Karpas-422 (cell line): ENCODE measurements around the gene MTA3. TPM values are rescaled to one million over a fixed set of nuclear protein-coding genes. Genes with fewer than 3 reads are reported as not detected.
"Not testable (repeated sequence)": the region's sequence is repeated elsewhere in the genome, so short reads cannot be mapped to it uniquely, and the experiment has no call there.

ENCODE experiments used
- DNase-seq: peaks from one replicate; pipeline ENCODE4 v3.0.0-alpha.2; 2015
- H2AFZ ChIP-seq: fragments of 200-600 bp; sonication (generic); 2 replicates; pipeline ENCODE4 v1.6.1; 2014; ENCODE audit warnings: antibody characterized with exemption, low read length, mixed read lengths
- H3K27ac ChIP-seq: fragments of 200-600 bp; sonication (generic); 2 replicates; pipeline ENCODE4 v1.5.1; 2014; ENCODE audit warnings: mild to moderate bottlenecking, low read length, moderate library complexity
- H3K27me3 ChIP-seq: fragments of 200-600 bp; sonication (generic); 2 replicates; pipeline ENCODE4 v1.6.1; 2014; ENCODE audit warnings: low read length, mixed read lengths
- H3K36me3 ChIP-seq: fragments of 200-600 bp; sonication (generic); 2 replicates; pipeline ENCODE4 v1.6.1; 2014; ENCODE audit warnings: low read length, mixed read lengths; ENCODE audit not compliant: insufficient read depth
- H3K4me1 ChIP-seq: fragments of 200-600 bp; sonication (generic); 2 replicates; pipeline ENCODE4 v1.6.1; 2014; ENCODE audit warnings: mild to moderate bottlenecking, low read length, mixed read lengths
- H3K4me2 ChIP-seq: fragments of 200-600 bp; sonication (generic); 2 replicates; pipeline ENCODE4 v1.6.1; 2014; ENCODE audit warnings: low read length, low read depth, mild to moderate bottlenecking; ENCODE audit not compliant: poor library complexity, severe bottlenecking
- H3K4me3 ChIP-seq: fragments of 200-600 bp; sonication (generic); 2 replicates; pipeline ENCODE4 v1.5.1; 2014; ENCODE audit warnings: mild to moderate bottlenecking, antibody characterized with exemption, low read length, mixed read lengths
- H3K79me2 ChIP-seq: fragments of 200-600 bp; sonication (generic); 2 replicates; pipeline ENCODE4 v1.6.1; 2014; ENCODE audit warnings: mild to moderate bottlenecking, low read length, mixed read lengths
- H3K9ac ChIP-seq: fragments of 200-600 bp; sonication (generic); 2 replicates; pipeline ENCODE4 v1.6.0; 2014; ENCODE audit warnings: low read length
- H3K9me2 ChIP-seq: fragments of 200-600 bp; sonication (generic), shearing (Covaris generic); replicated peaks from 2 replicates; pipeline ENCODE4 v1.6.0; 2014; ENCODE audit warnings: mild to moderate bottlenecking, low read length, moderate library complexity; ENCODE audit not compliant: insufficient read depth
- H3K9me3 ChIP-seq: fragments of 300-700, 200-600 bp; sonication (generic); 2 replicates; pipeline ENCODE4 v1.6.1; 2014; ENCODE audit warnings: low read length, mixed read lengths
- H4K20me1 ChIP-seq: fragments of 200-600 bp; sonication (generic); 2 replicates; pipeline ENCODE4 v1.6.1; 2014; ENCODE audit warnings: mild to moderate bottlenecking, antibody characterized with exemption, low read length, low read depth; ENCODE audit not compliant: insufficient read depth
- total RNA-seq: library from RNA; depleted of rRNA; stranded (reverse); fragments of >200 nt; shearing (Covaris generic); gene quantifications from 2 replicates; pipeline ENCODE4 v1.2.3, GENCODE V29; 2014; ENCODE audit warnings: low replicate concordance

MTA3 gene
- total RNA-seq, 1 experiment from 2014 or later: 149 TPM

DNA sequence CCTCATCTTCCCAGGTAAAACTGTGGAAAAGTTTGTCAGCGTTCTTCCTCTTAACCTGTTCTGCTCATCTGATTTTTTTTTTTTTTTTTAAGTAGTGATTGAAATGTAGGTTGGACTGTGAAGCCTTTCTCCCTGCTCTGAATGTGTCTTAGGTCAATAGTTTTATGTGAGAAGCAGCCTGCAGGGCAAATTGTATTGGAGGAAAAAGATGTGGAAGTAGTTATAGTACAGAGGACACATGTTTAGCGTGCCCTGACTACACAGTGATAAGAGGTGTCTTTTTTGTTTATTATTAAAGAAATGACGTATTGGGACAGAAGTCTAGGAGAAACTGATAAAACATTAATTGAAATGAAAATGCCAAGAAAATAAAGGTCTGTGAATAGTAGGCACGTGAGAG is 1.5 kb downstream of the MTA3 start:
- Histone ChIP-seq H3K36me3 (peaks cover 29% of the 10 kb centered on the region), H3K4me3 (peak overlapping the region; percentile 94), H3K9me2 (no peaks in the 10 kb centered on the region), H3K9ac (peak overlapping the region; percentile 98), H3K4me1 (peaks cover 66% of the 10 kb centered on the region), H3K9me3 (no peaks in the 10 kb centered on the region), H3K79me2 (peaks cover 54% of the 10 kb centered on the region), H2AFZ (no peak overlapping the region), H3K27me3 (no peaks in the 10 kb centered on the region), H3K27ac (peak overlapping the region; percentile 98), H4K20me1 (peaks cover 8% of the 10 kb centered on the region), H3K4me2 (peak overlapping the region; percentile 100)
- peak; percentile 56 for DNase-seq

DNA sequence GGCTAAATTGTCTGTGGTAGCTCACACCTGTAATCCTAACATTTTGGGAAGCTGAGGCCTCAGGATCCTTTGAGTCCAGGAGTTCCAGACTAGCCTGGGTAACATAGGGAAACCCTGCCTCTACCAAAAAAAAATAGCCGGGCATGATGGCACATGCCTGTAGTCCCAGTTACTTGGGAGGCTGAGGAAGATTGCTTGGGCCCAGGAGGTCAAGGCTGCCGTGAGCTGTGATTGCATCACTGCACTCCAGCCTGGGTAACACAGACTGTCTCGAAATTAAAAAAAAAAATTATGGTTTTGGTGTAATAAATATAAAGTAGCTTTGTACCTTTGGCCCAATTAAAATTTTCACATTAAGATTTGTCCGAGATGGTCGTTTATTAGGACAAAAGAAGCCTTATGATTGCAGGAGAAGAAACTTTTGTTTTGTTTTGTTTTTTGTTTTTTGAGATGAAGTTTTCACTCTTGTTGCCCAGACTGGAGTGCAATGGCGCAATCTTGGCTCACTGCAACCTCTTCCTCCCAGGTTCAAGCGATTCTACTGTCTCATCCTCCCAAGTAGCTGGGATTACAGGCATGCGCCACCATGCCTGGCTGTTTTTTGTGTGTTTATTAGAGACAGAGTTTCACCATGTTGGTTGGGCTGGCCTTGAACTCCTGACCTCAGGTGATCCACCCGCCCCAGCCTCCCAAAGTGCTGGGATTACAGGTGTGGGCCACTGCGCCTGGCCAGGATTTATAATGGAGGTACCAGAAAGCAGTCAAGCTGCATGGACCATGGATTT is 4.1 kb downstream of the MTA3 start:
- Histone ChIP-seq H2AFZ (no peak overlapping the region), H3K36me3 (peaks cover 45% of the 10 kb centered on the region), H3K9me3 (no peaks in the 10 kb centered on the region), H3K9ac (no peak overlapping the region), H3K4me1 (peaks cover 57% of the 10 kb centered on the region), H3K4me3 (no peak overlapping the region), H3K9me2 (no peaks in the 10 kb centered on the region), H3K27me3 (no peaks in the 10 kb centered on the region), H4K20me1 (peaks cover 17% of the 10 kb centered on the region), H3K4me2 (no peak overlapping the region), H3K27ac (no peak overlapping the region), H3K79me2 (peaks cover 78% of the 10 kb centered on the region)
- no peak for DNase-seq

GRCh38 chr2:42573256-42573655 is 4.8 kb downstream of the MTA3 start:
- H3K4me1 ChIP-seq: peaks cover 58% of the 10 kb centered on the region
- H3K4me2 ChIP-seq: no peak overlapping the region
- peaks cover 18% of the 10 kb centered on the region for H4K20me1 ChIP-seq
- no peak overlapping the region for H3K9ac ChIP-seq
- H3K79me2 ChIP-seq: peaks cover 86% of the 10 kb centered on the region
- no peak overlapping the region for H3K4me3 ChIP-seq
- DNase-seq: no peak
- no peak overlapping the region for H3K27ac ChIP-seq
- no peaks in the 10 kb centered on the region for H3K9me2 ChIP-seq
- no peak overlapping the region for H2AFZ ChIP-seq
- peaks cover 52% of the 10 kb centered on the region for H3K36me3 ChIP-seq
- no peaks in the 10 kb centered on the region for H3K9me3 ChIP-seq
- no peaks in the 10 kb centered on the region for H3K27me3 ChIP-seq

- Histone ChIP-seq H3K9ac (no peak overlapping the region), H3K79me2 (peaks cover 90% of the 10 kb centered on the region), H3K36me3 (peaks cover 60% of the 10 kb centered on the region), H3K4me3 (no peak overlapping the region), H3K4me1 (peaks cover 56% of the 10 kb centered on the region), H3K9me2 (no peaks in the 10 kb centered on the region), H3K9me3 (no peaks in the 10 kb centered on the region), H3K27ac (peak overlapping the region; percentile 35), H4K20me1 (peaks cover 29% of the 10 kb centered on the region), H3K27me3 (no peaks in the 10 kb centered on the region), H3K4me2 (peak overlapping the region; percentile 1), H2AFZ (no peak overlapping the region)
- DNase-seq: no peak
Observed at GRCh38 chr2:42575458-42576064, 7.1 kb downstream of the MTA3 start.

- no peak overlapping the region for H2AFZ ChIP-seq
- H3K9me3 ChIP-seq: no peaks in the 10 kb centered on the region
- H3K27me3 ChIP-seq: no peaks in the 10 kb centered on the region
- H3K9ac ChIP-seq: no peak overlapping the region
- no peaks in the 10 kb centered on the region for H3K9me2 ChIP-seq
- DNase-seq: no peak
- no peak overlapping the region for H3K4me3 ChIP-seq
- peaks cover 37% of the 10 kb centered on the region; the same call in 1 of the 2 replicates for H4K20me1 ChIP-seq
- no peak overlapping the region for H3K4me2 ChIP-seq
- peaks cover 68% of the 10 kb centered on the region for H3K36me3 ChIP-seq
- peak overlapping the region; percentile 7; the same call in 1 of the 2 replicates for H3K27ac ChIP-seq
- peaks cover 90% of the 10 kb centered on the region for H3K79me2 ChIP-seq
- peaks cover 37% of the 10 kb centered on the region for H3K4me1 ChIP-seq
Observed at GRCh38 chr2:42578621-42579020, 10.2 kb downstream of the MTA3 start.

- Histone ChIP-seq H2AFZ (no peak overlapping the region), H3K9ac (no peak overlapping the region), H3K27ac (no peak overlapping the region), H3K36me3 (peaks cover 71% of the 10 kb centered on the region), H4K20me1 (peaks cover 32% of the 10 kb centered on the region), H3K9me2 (no peaks in the 10 kb centered on the region), H3K27me3 (no peaks in the 10 kb centered on the region), H3K4me2 (no peak overlapping the region), H3K79me2 (peaks cover 92% of the 10 kb centered on the region), H3K4me3 (no peak overlapping the region), H3K9me3 (no peaks in the 10 kb centered on the region), H3K4me1 (peaks cover 16% of the 10 kb centered on the region)
- DNase-seq: no peak
Observed at GRCh38 chr2:42581257-42581656, 12.8 kb downstream of the MTA3 start.

- H3K4me2 ChIP-seq, H3K9me3 ChIP-seq, H2AFZ ChIP-seq, H3K4me3 ChIP-seq, H3K27ac ChIP-seq, H3K27me3 ChIP-seq, DNase-seq, H3K9ac ChIP-seq, H3K9me2 ChIP-seq: not testable (repeated sequence)
- Histone ChIP-seq H4K20me1 (peaks cover 39% of the 10 kb centered on the region), H3K36me3 (peaks cover 68% of the 10 kb centered on the region), H3K79me2 (peaks cover 92% of the 10 kb centered on the region), H3K4me1 (peaks cover 22% of the 10 kb centered on the region)
Observed at GRCh38 chr2:42584628-42585027, 16.2 kb downstream of the MTA3 start.

DNA sequence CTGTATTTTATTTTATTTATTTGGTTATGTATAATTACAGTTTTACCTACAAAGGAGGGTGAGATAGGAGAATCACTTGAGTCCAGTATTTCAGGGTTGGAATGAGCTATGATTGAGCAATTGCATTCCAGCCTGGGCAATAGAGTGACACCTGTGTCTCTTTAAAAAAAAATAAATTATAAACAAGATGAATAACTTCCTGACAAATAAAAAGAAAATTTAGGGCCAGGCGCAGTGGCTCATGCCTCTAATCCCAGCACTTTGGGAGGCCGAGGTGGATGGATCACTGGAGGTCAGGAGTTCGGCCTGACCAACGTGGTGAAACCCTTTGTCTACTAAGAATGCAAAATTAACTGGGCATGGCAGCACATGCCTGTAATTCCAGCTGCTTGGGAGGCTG is 17.3 kb downstream of the MTA3 start:
- Histone ChIP-seq H3K36me3 (peaks cover 71% of the 10 kb centered on the region), H3K4me2 (no peak overlapping the region), H3K4me3 (no peak overlapping the region), H3K4me1 (peaks cover 30% of the 10 kb centered on the region), H4K20me1 (peaks cover 44% of the 10 kb centered on the region), H3K27ac (no peak overlapping the region), H3K9me3 (no peaks in the 10 kb centered on the region), H3K9me2 (no peaks in the 10 kb centered on the region), H3K9ac (no peak overlapping the region), H3K79me2 (peaks cover 94% of the 10 kb centered on the region), H2AFZ (no peak overlapping the region), H3K27me3 (no peaks in the 10 kb centered on the region)
- no peak for DNase-seq
